Renal pelvis (tissue), 3 donors: ENCODE measurements around the gene GKAP1. TPM values are rescaled to one million over a fixed set of nuclear protein-coding genes. Genes with fewer than 3 reads are reported as not detected.

Experiments
- polyA plus RNA-seq, 3 donors: library from polyadenylated mRNA; unstranded; fragments of 120-200 nt; gene quantifications; one replicate each; pipeline ENCODE4 v1.2.1, GENCODE V29; 2013; ENCODE audit not compliant: insufficient read length in 3 of 3

The GKAP1 gene
- polyA plus RNA-seq, 3 donors: 14.8 to 20.3 (median 20.0) TPM

Other genes with a start within 250 kb of the GKAP1 start
- 10 to 100 TPM; 10.8 to 13.1 (median 12.9) TPM for gene IDNK, start 194.6 kb downstream of the GKAP1 start, polyA plus RNA-seq
- gene UBQLN1, start 109.8 kb downstream of the GKAP1 start, polyA plus RNA-seq: 100 to 1,000 TPM; 105 to 118 (median 117) TPM
- 10 to 100 TPM; 18.2 to 27.9 (median 20.3) TPM for gene KIF27, start 103.7 kb upstream of the GKAP1 start, polyA plus RNA-seq
- gene HNRNPK, start 162.4 kb upstream of the GKAP1 start, polyA plus RNA-seq: 100 to 1,000 TPM; 851 to 934 (median 914) TPM
- 10 to 100 TPM; 18.4 to 21.3 (median 21.2) TPM for gene RMI1, start 163.0 kb upstream of the GKAP1 start, polyA plus RNA-seq